Stimulated activated CD4-positive, alpha-beta T cell treated with anti-CD3 and anti-CD28 coated beads, Interleukin-12 subunit alpha, Interleukin-12 subunit beta, amount 100 ng/mL, for 48 hours (primary cell): ENCODE data around the gene PRDM16.
"Not testable (repeated sequence)": the region's sequence is repeated elsewhere in the genome, so short reads cannot be mapped to it uniquely, and the experiment has no call there.

Source experiments
- DNase-seq, 3 donors: peaks; one replicate each; pipeline ENCODE4 v3.0.0-alpha.2; 2020; ENCODE audit warnings: low read depth in 2 of 3, low spot score in 1 of 3

The PRDM16 gene

GRCh38 chr1:3237994-3238702 lies 169.1 kb downstream of the PRDM16 start:
- DNase-seq: no peak

GRCh38 chr1:3238703-3239278 lies 169.8 kb downstream of the PRDM16 start:
- DNase-seq: no peak

DNA sequence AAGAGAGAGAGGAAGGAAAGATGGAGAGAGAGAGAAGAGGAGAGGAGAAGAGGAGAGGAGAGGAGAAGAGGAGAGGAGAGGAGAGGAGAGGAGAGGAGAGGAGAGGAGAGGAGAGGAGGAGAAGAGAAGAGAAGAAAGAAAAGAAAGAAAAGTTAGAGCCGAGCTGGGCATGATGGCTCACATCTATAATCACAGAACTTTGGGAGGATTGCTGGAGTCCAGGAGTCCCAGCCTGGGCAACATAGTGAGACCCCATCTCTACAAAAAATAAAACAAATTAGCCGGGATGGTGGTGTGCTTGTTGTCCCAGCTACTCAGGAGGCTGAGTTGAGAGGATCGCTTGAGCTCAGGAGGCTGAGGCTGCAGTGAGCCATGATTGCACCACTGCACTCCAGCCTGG lies 171.0 kb downstream of the PRDM16 start:
- DNase-seq: not testable (repeated sequence)

GRCh38 chr1:3240524-3241235 lies 171.7 kb downstream of the PRDM16 start:
- DNase-seq: no peak

GRCh38 chr1:3241236-3241550 lies 172.2 kb downstream of the PRDM16 start:
- no peak for DNase-seq

- DNase-seq: no peak
Measured at GRCh38 chr1:3241673-3242407, 172.8 kb downstream of the PRDM16 start.

GRCh38 chr1:3242408-3243260 lies 173.6 kb downstream of the PRDM16 start:
- DNase-seq: no peak

DNA sequence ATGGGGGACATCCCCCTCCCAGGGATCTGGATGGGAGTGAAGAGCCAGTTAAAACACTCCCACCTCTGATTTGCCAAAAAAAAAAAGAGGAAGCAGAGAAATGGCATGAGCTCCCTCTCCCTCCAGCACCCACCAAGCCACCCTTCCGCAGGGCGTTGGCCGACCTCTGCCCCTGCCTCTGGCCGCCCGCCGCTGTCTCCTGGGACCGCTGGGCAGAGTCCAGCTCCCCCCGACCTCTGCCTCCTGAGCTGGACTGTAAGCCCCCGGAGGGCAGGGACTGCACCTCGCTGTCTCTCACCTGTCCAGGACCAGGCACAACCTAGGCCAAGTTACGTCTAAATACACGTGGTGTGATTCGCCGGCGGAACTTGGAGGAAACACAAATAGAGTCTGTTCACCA lies 174.3 kb downstream of the PRDM16 start:
- DNase-seq: no peak

GRCh38 chr1:3244025-3244926 lies 175.3 kb downstream of the PRDM16 start:
- no peak for DNase-seq

- no peak for DNase-seq
Measured at GRCh38 chr1:3244927-3245315, 175.9 kb downstream of the PRDM16 start.

- DNase-seq: no peak
Measured at GRCh38 chr1:3245344-3245743, 176.3 kb downstream of the PRDM16 start.

GRCh38 chr1:3245768-3246167 lies 176.8 kb downstream of the PRDM16 start:
- no peak for DNase-seq

DNA sequence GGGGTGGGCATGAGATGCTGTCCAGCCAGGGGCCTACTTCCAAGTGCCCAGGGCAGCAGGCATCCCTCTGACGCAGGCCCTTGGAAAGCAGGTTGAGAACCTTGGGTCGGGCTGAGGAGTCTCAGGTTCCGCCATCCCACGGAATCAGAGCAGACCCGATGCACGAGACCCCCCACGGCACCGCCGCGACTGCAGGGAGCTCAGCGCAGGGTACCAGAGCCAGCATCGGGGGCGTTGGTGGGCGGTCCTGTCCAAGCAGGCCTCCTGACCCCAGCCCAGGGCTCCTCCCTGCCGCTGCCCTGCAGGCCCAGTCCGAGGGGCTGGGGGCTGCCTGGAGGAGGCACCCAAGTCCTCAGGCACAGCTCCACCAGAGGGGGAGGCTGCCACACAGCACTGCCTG lies 177.2 kb downstream of the PRDM16 start:
- no peak for DNase-seq

DNA sequence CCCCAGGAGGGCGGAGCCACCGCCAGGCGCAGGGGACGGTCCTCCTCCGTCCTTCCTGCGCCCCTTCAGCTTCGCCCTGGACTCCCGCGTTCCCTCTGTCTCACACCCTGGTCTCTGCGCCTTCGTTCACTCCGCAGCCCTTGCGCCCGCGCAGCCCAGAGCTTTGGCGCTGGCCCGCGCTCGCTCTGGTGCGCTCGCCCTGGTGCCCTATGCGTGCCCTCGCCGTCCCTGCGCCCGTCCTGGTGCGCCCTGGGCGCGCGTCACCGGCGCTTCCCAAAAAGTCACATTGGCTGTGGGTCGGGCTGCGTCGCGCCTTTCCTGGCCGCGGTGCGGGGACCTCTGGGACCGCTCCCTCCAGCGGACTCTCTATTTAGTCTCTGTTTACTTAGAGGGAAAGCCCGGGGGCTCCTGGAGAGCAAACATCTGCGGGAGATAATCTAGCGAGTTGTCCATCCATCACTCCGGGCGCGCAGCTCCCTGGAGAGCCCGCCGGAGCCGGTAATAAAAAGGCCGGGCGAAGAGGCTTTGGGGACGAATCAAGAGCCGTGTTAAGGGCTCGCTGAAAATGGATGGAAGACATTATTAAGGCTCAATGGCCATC lies 178.6 kb downstream of the PRDM16 start:
- DNase-seq: no peak

GRCh38 chr1:3248155-3249141 lies 179.4 kb downstream of the PRDM16 start:
- no peak for DNase-seq

DNA sequence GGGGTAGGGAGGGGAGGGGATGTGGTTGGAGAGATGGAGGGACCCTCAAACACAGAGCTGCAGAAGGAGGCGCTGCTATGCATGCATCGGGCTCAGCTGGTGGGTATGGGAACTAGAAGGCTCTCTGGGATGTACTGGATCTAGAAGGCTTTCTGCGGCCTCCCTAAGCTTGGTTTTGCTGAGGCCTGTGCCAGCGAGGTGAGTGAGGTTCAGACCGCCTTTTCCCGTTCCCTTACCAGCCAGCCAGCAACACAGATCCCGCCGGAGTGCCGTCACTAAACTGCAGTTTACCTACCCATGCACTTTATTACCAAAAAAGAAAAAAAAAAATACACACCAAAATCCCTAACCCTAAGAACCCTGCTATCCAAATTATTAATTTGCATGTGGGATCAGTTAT lies 180.2 kb downstream of the PRDM16 start:
- DNase-seq: no peak

- DNase-seq: no peak
Measured at GRCh38 chr1:3249631-3250501, 180.9 kb downstream of the PRDM16 start.
